Naive thymus-derived CD4-positive, alpha-beta T cell (primary cell): Measurements from ENCODE around the gene SRP14. TPM values are rescaled to one million over a fixed set of nuclear protein-coding genes. Genes with fewer than 3 reads are reported as not detected.
"Not testable (repeated sequence)": the region's sequence is repeated elsewhere in the genome, so short reads cannot be mapped to it uniquely, and the experiment has no call there.

ENCODE experiments used
- ATAC-seq: fragments of 150-1000 bp; cut with Tn5 transposase; 2 replicates; pipeline ENCODE4 v1.10.0; 2021; ENCODE audit warnings: mild to moderate bottlenecking, moderate library complexity
- CTCF ChIA-PET: fragments of 350-600 bp; sonication (Branson Sonifier 250); formaldehyde crosslinking; loops from one replicate; lab custom pipeline; 2021; ENCODE audit warnings: antibody characterized with exemption; lab: Charles Lee
- POLR2A ChIA-PET: fragments of 350-600 bp; sonication (Branson Sonifier 250); formaldehyde crosslinking; loops from one replicate; lab custom pipeline; 2021; ENCODE audit warnings: antibody characterized with exemption, inconsistent platforms; lab: Charles Lee
- DNase-seq, 9 donors: peaks; one replicate each; pipeline versions ENCODE4 v3.0.0 to v3.0.0-alpha.2; 2020 to 2022; ENCODE audit warnings: mixed read lengths in 1 of 9
- H3K27ac ChIP-seq: one replicate; pipeline ENCODE4 v1.7.0; 2013; ENCODE audit warnings: mild to moderate bottlenecking, low read depth, low read length, moderate library complexity
- H3K27me3 ChIP-seq, 2 donors: one replicate each; pipeline ENCODE4 v1.7.0; 2013; ENCODE audit warnings: low read length in 2 of 2, mild to moderate bottlenecking in 2 of 2, moderate library complexity in 2 of 2; ENCODE audit not compliant: control insufficient read depth in 2 of 2, insufficient read depth in 2 of 2
- H3K36me3 ChIP-seq, 3 experiments: 1 replicate in 2 of 3; 2 replicates in 1 of 3; pipeline ENCODE4 v1.7.0; 2013; ENCODE audit warnings: low read length in 3 of 3, mild to moderate bottlenecking in 3 of 3, moderate library complexity in 1 of 3; ENCODE audit not compliant: insufficient read depth in 3 of 3, control insufficient read depth in 2 of 3
- H3K4me1 ChIP-seq, 2 donors: one replicate each; pipeline ENCODE4 v1.7.0; 2013; ENCODE audit warnings: low read length in 2 of 2, mild to moderate bottlenecking in 2 of 2, moderate library complexity in 1 of 2; ENCODE audit not compliant: control insufficient read depth in 2 of 2, insufficient read depth in 2 of 2
- H3K4me3 ChIP-seq: 2 replicates; pipeline ENCODE4 v1.7.0; 2013; ENCODE audit warnings: mild to moderate bottlenecking, low read length
- H3K9me3 ChIP-seq, 3 experiments: 1 replicate in 2 of 3; 2 replicates in 1 of 3; pipeline ENCODE4 v1.7.0; 2013; ENCODE audit warnings: low read length in 3 of 3; ENCODE audit not compliant: control insufficient read depth in 2 of 3
- H3K27ac Mint-ChIP-seq, 9 donors: one replicate each; pipeline ENCODE4 v1.8.0; 2020 to 2022; ENCODE audit warnings: mixed read lengths in 9 of 9, mild to moderate bottlenecking in 8 of 9, moderate library complexity in 5 of 9, inconsistent platforms in 2 of 9
- H3K27me3 Mint-ChIP-seq, 5 donors: one replicate each; pipeline ENCODE4 v1.8.0; 2021 to 2022; ENCODE audit warnings: mixed read lengths in 5 of 5, mild to moderate bottlenecking in 1 of 5
- H3K36me3 Mint-ChIP-seq, 5 donors: one replicate each; pipeline ENCODE4 v1.8.0; 2020 to 2022; ENCODE audit warnings: mixed read lengths in 5 of 5, mild to moderate bottlenecking in 3 of 5, inconsistent platforms in 1 of 5
- H3K4me1 Mint-ChIP-seq, 7 donors: one replicate each; pipeline ENCODE4 v1.8.0; 2020 to 2022; ENCODE audit warnings: mixed read lengths in 7 of 7, mild to moderate bottlenecking in 3 of 7, inconsistent platforms in 1 of 7
- H3K4me3 Mint-ChIP-seq, 10 donors: one replicate each; pipeline ENCODE4 v1.8.0; 2020 to 2022; ENCODE audit warnings: mild to moderate bottlenecking in 10 of 10, mixed read lengths in 10 of 10, moderate library complexity in 6 of 10, inconsistent platforms in 2 of 10
- H3K9me3 Mint-ChIP-seq, 11 donors: one replicate each; pipeline ENCODE4 v1.8.0; 2020 to 2022; ENCODE audit warnings: mixed read lengths in 11 of 11, mild to moderate bottlenecking in 4 of 11, inconsistent platforms in 1 of 11, moderate library complexity in 1 of 11
- intact Hi-C, 2 donors: fragments of 100-400 bp; cut with micrococcal nuclease; formaldehyde crosslinking; loops; one replicate each; pipeline ENCODE4 v1.15.1; 2023
- polyA plus RNA-seq, 2 donors: library from polyadenylated mRNA; unstranded; fragments of 300-500 nt; fragmentation: Illumina TruSeq; gene quantifications; one replicate each; pipeline ENCODE4 v1.2.3, GENCODE V29; 2021
- total RNA-seq, 6 experiments: library from RNA in 5 of 6; stranded (reverse) in 5 of 6; gene quantifications; 1 replicate in 5 of 6; 2 replicates in 1 of 6; pipeline ENCODE4 v1.2.3 and lab custom pipeline; 2021 to 2026

SRP14 gene
- total and polyA plus RNA-seq, 7 experiments from 2014 or later = 92.1 to 963 (median 112) TPM

DNA sequence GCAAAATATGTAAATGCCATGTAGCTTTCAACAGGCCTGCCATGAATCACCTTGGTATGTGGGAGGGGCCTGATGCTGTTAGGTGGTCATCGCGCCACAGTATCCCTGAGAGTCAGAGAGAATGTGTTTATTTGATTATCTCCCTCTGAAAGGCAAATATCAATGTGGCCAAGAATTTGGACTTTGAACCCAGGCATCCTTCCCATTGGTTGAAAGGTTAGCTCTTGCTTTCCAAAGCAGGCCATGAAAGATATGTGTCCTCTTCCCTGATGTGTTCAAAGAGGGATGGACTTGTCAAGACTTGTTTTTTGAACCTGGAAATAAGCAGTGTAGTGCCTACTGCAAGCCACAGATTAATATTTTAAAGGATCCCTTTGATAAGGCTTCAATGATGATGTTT is 36.7 kb downstream of the SRP14 start:
- H3K27me3 Mint-ChIP-seq = no peaks in the 10 kb centered on the region
- Histone ChIP-seq H3K4me1 (no peaks in the 10 kb centered on the region), H3K9me3 (no peaks in the 10 kb centered on the region), H3K36me3 (peaks cover 0 to 24% (median 0%) of the 10 kb centered on the region in 3 experiments), H3K4me3 (no peak overlapping the region), H3K27ac (no peak overlapping the region), H3K27me3 (no peaks in the 10 kb centered on the region)
- POLR2A ChIA-PET = no interaction called here
- peaks cover 0 to 13% (median 0%) of the 10 kb centered on the region in 7 donors for H3K4me1 Mint-ChIP-seq
- ATAC-seq = no peak
- H3K27ac Mint-ChIP-seq = no peak overlapping the region
- H3K36me3 Mint-ChIP-seq = peaks cover 3 to 43% (median 12%) of the 10 kb centered on the region in 5 donors
- no peak overlapping the region for H3K4me3 Mint-ChIP-seq
- CTCF ChIA-PET = interaction anchor here (1.0 kb wide), 1 partner anchor 36 kb away, joined by 3 read pairs; no protein-coding TSS in a partner anchor
- H3K9me3 Mint-ChIP-seq = no peaks in the 10 kb centered on the region
- no peak for DNase-seq
- intact Hi-C loops = no loop called here

DNA sequence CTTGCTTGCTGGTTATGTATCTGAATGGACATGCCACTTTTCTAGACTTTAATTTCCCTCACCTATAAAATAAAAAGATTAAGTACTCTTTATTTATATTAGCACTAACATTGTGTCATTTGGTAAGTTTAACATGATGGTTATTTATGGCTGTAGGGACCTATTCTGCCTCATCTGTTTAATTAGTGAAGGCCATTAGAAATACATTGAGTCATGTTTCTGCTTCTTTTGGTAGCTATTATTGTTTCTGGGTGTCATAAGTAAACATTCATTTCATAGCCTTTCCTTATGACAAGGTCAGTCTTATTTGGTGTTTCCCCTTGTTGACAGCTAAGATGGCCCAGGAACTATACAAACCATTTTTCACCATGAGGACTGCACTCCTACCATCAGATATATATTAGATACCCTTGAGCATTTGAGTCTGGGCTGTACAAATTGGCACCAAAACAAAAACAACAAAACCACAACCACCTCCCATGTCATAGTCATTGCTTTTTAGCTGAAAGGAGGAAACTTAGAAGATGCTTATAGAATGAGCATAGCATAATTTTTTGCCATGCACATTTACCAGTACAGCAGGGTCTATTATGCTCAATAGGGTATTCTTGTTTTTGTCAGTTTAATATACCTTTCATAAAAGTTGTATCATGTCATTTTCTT is 39.3 kb downstream of the SRP14 start:
- no peak overlapping the region for H3K4me3 ChIP-seq
- H3K4me1 ChIP-seq = no peaks in the 10 kb centered on the region
- H3K4me3 Mint-ChIP-seq = no peak overlapping the region
- no peak for DNase-seq
- no peaks in the 10 kb centered on the region for H3K9me3 ChIP-seq
- POLR2A ChIA-PET = no interaction called here
- no peaks in the 10 kb centered on the region for H3K27me3 ChIP-seq
- intact Hi-C loops = no loop called here
- no peaks in the 10 kb centered on the region for H3K9me3 Mint-ChIP-seq
- no peak overlapping the region for H3K27ac Mint-ChIP-seq
- H3K27me3 Mint-ChIP-seq = no peaks in the 10 kb centered on the region
- no peak for ATAC-seq
- peaks cover 3 to 46% (median 17%) of the 10 kb centered on the region in 5 donors for H3K36me3 Mint-ChIP-seq
- H3K4me1 Mint-ChIP-seq = peaks cover 0 to 13% (median 0%) of the 10 kb centered on the region in 7 donors
- peaks cover 0 to 22% (median 0%) of the 10 kb centered on the region in 3 experiments for H3K36me3 ChIP-seq
- CTCF ChIA-PET = interaction anchor here (0.7 kb wide), 1 partner anchor 20 kb away, joined by 3 read pairs; no protein-coding TSS in a partner anchor
- no peak overlapping the region for H3K27ac ChIP-seq

DNA sequence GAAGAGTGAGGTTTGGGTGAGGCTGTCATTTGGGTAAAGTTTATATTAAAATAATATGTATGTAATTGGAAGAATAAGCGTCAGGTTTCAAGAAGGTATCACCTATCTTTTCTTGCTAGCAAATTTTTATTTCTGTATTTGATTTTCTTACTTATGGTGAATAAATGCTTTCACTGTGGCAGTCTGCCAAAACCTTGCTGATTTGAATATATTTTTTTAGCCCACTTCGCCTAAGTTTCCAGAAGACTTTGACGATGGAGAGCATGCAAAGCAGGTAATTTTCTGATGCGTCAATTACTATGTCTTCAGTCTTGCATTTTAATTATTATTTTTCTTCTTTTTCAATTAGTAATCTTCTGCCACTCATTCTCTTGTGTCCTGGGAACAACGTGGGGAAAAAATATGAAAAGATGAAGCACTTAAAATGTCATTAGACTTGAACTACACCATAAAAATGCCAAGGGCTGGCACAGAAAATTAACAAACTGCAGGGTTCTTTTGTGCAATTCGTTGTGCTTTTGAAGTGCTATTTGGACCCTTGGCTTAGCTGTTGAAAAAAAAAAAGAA is 40.4 kb downstream of the SRP14 start:
- CTCF ChIA-PET = no interaction called here
- peaks cover 0 to 14% (median 0%) of the 10 kb centered on the region in 3 experiments for H3K36me3 ChIP-seq
- Mint-ChIP-seq H3K9me3 (no peaks in the 10 kb centered on the region), H3K27me3 (no peaks in the 10 kb centered on the region), H3K27ac (peak overlapping the region in 1 of 9 donors; percentile 49), H3K4me1 (peaks cover 0 to 12% (median 0%) of the 10 kb centered on the region in 7 donors), H3K4me3 (no peak overlapping the region), H3K36me3 (peaks cover 1 to 52% (median 18%) of the 10 kb centered on the region in 5 donors)
- DNase-seq (no peak), ATAC-seq (no peak)
- no peaks in the 10 kb centered on the region for H3K27me3 ChIP-seq
- no peak overlapping the region for H3K27ac ChIP-seq
- H3K9me3 ChIP-seq = no peaks in the 10 kb centered on the region
- H3K4me1 ChIP-seq = no peaks in the 10 kb centered on the region
- POLR2A ChIA-PET = interaction anchor here (0.6 kb wide), 1 partner anchor 185 kb away, joined by 3 read pairs; no protein-coding TSS in a partner anchor
- intact Hi-C loops = no loop called here
- H3K4me3 ChIP-seq = no peak overlapping the region

DNA sequence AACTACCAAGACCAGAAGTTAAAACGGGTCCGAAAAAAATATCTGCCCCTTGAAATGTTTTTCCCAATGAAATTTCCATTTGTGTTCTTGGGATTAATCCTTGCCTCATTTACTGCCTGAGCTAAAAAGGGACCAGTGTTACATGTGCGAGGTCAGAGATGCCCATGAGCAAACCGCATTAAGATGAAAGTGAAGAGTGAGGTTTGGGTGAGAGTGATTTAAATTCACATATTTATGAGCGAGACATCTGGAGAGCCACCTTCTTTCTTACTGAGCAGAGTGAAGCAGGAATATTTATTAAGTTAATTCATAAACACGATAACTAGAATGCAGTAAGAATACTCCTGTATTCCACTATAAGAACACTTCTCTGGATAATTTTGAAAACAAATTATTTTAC is 41.3 kb downstream of the SRP14 start:
- peaks cover 0 to 7% (median 0%) of the 10 kb centered on the region in 7 donors for H3K4me1 Mint-ChIP-seq
- Histone ChIP-seq H3K27ac (no peak overlapping the region), H3K9me3 (no peaks in the 10 kb centered on the region), H3K4me1 (no peaks in the 10 kb centered on the region), H3K27me3 (no peaks in the 10 kb centered on the region), H3K36me3 (peaks cover 0 to 14% (median 0%) of the 10 kb centered on the region in 3 experiments), H3K4me3 (no peak overlapping the region)
- ChIA-PET CTCF (no interaction called here), POLR2A (interaction anchor here (0.6 kb wide), 1 partner anchor 186 kb away, joined by 3 read pairs; no protein-coding TSS in a partner anchor)
- no peaks in the 10 kb centered on the region for H3K9me3 Mint-ChIP-seq
- ATAC-seq = no peak
- no peak for DNase-seq
- peaks cover 0 to 52% (median 25%) of the 10 kb centered on the region in 5 donors for H3K36me3 Mint-ChIP-seq
- H3K27ac Mint-ChIP-seq = no peak overlapping the region
- no peaks in the 10 kb centered on the region for H3K27me3 Mint-ChIP-seq
- no peak overlapping the region for H3K4me3 Mint-ChIP-seq
- intact Hi-C loops = no loop called here

DNA sequence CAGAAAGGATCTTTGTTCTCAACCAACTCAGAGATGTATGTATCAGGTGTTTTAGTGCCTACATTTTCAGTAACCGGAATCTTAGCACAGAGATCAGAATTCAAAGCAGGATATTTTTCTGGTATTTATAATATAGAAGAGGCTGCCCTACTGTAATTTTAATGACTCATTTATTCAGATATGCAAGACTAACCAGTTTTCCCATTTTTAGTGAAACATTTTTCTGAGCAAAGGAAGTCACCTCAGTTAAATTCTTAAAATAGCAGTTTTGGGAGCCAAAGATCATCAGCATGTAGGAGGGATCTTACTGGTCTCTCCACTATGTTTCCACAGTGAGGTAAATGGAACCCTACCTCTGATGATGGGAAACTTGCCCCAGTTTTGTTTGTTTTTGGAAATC is 42.0 kb downstream of the SRP14 start:
- peaks cover 0 to 7% (median 0%) of the 10 kb centered on the region in 7 donors for H3K4me1 Mint-ChIP-seq
- no peaks in the 10 kb centered on the region for H3K27me3 ChIP-seq
- H3K9me3 Mint-ChIP-seq = no peaks in the 10 kb centered on the region
- H3K36me3 ChIP-seq = peaks cover 0 to 18% (median 0%) of the 10 kb centered on the region in 3 experiments
- no peak overlapping the region for H3K4me3 ChIP-seq
- H3K27ac Mint-ChIP-seq = no peak overlapping the region
- peaks cover 0 to 48% (median 27%) of the 10 kb centered on the region in 5 donors for H3K36me3 Mint-ChIP-seq
- POLR2A ChIA-PET = interaction anchor here (0.5 kb wide), 1 partner anchor 62 kb away, joined by 9 read pairs; no protein-coding TSS in a partner anchor
- H3K9me3 ChIP-seq = no peaks in the 10 kb centered on the region
- no peaks in the 10 kb centered on the region for H3K4me1 ChIP-seq
- H3K27ac ChIP-seq = no peak overlapping the region
- no peak for ATAC-seq
- DNase-seq = no peak
- CTCF ChIA-PET = interaction anchor here (0.8 kb wide), 1 partner anchor 107 kb away, joined by 3 read pairs; no protein-coding TSS in a partner anchor
- H3K4me3 Mint-ChIP-seq = no peak overlapping the region
- intact Hi-C loops = no loop called here
- H3K27me3 Mint-ChIP-seq = no peaks in the 10 kb centered on the region

DNA sequence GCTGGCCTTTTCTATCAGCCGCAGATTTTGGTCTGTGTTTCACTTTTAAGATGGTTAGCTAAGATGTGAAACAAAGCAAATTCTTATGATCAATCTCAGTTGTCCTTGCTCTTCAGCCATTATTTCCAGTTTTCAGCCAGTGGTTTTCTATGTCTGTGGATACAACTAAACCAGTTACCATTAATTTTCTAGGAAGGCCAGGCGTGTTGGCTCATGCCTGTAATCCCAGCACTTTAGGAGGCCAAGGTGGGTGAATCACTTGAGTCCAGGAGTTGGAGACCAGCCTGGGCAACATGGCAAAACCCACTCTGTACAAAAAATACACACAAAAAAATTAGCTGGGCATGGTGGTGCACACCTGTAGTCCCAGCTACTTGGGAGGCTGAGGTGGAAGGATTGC is 42.8 kb downstream of the SRP14 start:
- H3K27ac ChIP-seq, H3K4me3 Mint-ChIP-seq, ATAC-seq, H3K27me3 ChIP-seq, H3K9me3 ChIP-seq, POLR2A ChIA-PET, H3K4me1 Mint-ChIP-seq, H3K27ac Mint-ChIP-seq, DNase-seq, intact Hi-C loops, H3K27me3 Mint-ChIP-seq, H3K9me3 Mint-ChIP-seq, H3K4me3 ChIP-seq, H3K4me1 ChIP-seq: not testable (repeated sequence)
- H3K36me3 ChIP-seq = peaks cover 0 to 22% (median 0%) of the 10 kb centered on the region in 3 experiments
- H3K36me3 Mint-ChIP-seq = peaks cover 0 to 55% (median 29%) of the 10 kb centered on the region in 5 donors
- CTCF ChIA-PET = interaction anchor here (0.8 kb wide), 1 partner anchor 108 kb away, joined by 3 read pairs; no protein-coding TSS in a partner anchor
